Caco-2 (cell line): ENCODE results near the gene ELAVL3. TPM values are rescaled to one million over a fixed set of nuclear protein-coding genes. Genes with fewer than 3 reads are reported as not detected.

Experiments
- BruUV-seq: library from RNA; stranded (reverse); fragments of 400-500 nt; replicated peaks from 2 replicates; lab custom pipeline; 2021; lab: Mats Ljungman, UMichigan
- CTCF ChIA-PET: fragments of 300-600 bp; sonication (Branson Sonifier 250); formaldehyde crosslinking; loops from one replicate; lab custom pipeline; 2022; ENCODE audit warnings: antibody characterized with exemption; lab: Charles Lee
- POLR2A ChIA-PET: fragments of 300-600 bp; sonication (Branson Sonifier 250); formaldehyde crosslinking; loops from one replicate; lab custom pipeline; 2022; ENCODE audit warnings: antibody characterized with exemption; lab: Charles Lee
- DNase-seq, 2 experiments: peaks; one replicate each; pipeline versions ENCODE4 v3.0.0 to v3.0.0-alpha.2; 2020 to 2022
- H3K27me3 ChIP-seq: replicated peaks from 2 replicates; pipeline ENCODE4 v1.6.0; 2011; ENCODE audit warnings: low read length; ENCODE audit not compliant: control insufficient read depth, insufficient read depth
- H3K36me3 ChIP-seq: 2 replicates; pipeline ENCODE4 v1.5.1; 2011; ENCODE audit warnings: low read length; ENCODE audit not compliant: control insufficient read depth, insufficient read depth
- H3K4me1 ChIP-seq: fragments of 250-450 bp; sonication (Bioruptor Pico); 2 replicates; pipeline ENCODE4 v1.5.1; 2020; ENCODE audit warnings: mild to moderate bottlenecking
- H3K4me3 ChIP-seq: 2 replicates; pipeline ENCODE4 v1.5.1; 2011; ENCODE audit warnings: low read depth, mild to moderate bottlenecking, control low read depth, low read length
- H3K9me3 ChIP-seq: fragments of 250-450 bp; sonication (Bioruptor Pico); 2 replicates; pipeline ENCODE4 v1.5.1; 2020; ENCODE audit warnings: mild to moderate bottlenecking, moderate library complexity
- H3K27ac Mint-ChIP-seq: one replicate; pipeline ENCODE4 v1.8.0; 2022; ENCODE audit warnings: mixed read lengths; ENCODE audit not compliant: unreplicated experiment
- H3K27me3 Mint-ChIP-seq: one replicate; pipeline ENCODE4 v1.8.0; 2022; ENCODE audit warnings: mixed read lengths; ENCODE audit not compliant: insufficient read depth, unreplicated experiment
- H3K36me3 Mint-ChIP-seq: one replicate; pipeline ENCODE4 v1.8.0; 2022; ENCODE audit warnings: mild to moderate bottlenecking, mixed read lengths; ENCODE audit not compliant: insufficient read depth, unreplicated experiment
- H3K4me1 Mint-ChIP-seq: one replicate; pipeline ENCODE4 v1.8.0; 2022; ENCODE audit warnings: low read depth, mixed read lengths; ENCODE audit not compliant: unreplicated experiment
- H3K4me3 Mint-ChIP-seq: one replicate; pipeline ENCODE4 v1.8.0; 2022; ENCODE audit warnings: mild to moderate bottlenecking, moderate library complexity, mixed read lengths; ENCODE audit not compliant: unreplicated experiment
- H3K9me3 Mint-ChIP-seq: one replicate; pipeline ENCODE4 v1.8.0; 2022; ENCODE audit warnings: mixed read lengths; ENCODE audit not compliant: unreplicated experiment
- CTCF ChIP-seq, 2 experiments: fragments of 200-600 bp in 1 of 2; IDR thresholded peaks; 1 replicate in 1 of 2; 2 replicates in 1 of 2; pipeline versions ENCODE4 v1.5.1 to v1.8.0; 2011 to 2022; ENCODE audit warnings: antibody characterized with exemption in 1 of 2, control low read depth in 1 of 2, inconsistent platforms in 1 of 2, low read depth in 1 of 2, low read length in 1 of 2, mild to moderate bottlenecking in 1 of 2, moderate library complexity in 1 of 2; ENCODE audit not compliant: insufficient read depth in 1 of 2, severe bottlenecking in 1 of 2, unreplicated experiment in 1 of 2
- intact Hi-C: fragments of 100-400 bp; cut with micrococcal nuclease; formaldehyde crosslinking; loops from one replicate; pipeline ENCODE4 v1.10.0; 2022; ENCODE audit not compliant: unreplicated experiment
- total RNA-seq: library from RNA; stranded (reverse); gene quantifications from 2 replicates; pipeline ENCODE4 v1.2.3, GENCODE V29; 2022

The ELAVL3 gene
- total RNA-seq, 1 experiment from 2014 or later, result not detected

DNA sequence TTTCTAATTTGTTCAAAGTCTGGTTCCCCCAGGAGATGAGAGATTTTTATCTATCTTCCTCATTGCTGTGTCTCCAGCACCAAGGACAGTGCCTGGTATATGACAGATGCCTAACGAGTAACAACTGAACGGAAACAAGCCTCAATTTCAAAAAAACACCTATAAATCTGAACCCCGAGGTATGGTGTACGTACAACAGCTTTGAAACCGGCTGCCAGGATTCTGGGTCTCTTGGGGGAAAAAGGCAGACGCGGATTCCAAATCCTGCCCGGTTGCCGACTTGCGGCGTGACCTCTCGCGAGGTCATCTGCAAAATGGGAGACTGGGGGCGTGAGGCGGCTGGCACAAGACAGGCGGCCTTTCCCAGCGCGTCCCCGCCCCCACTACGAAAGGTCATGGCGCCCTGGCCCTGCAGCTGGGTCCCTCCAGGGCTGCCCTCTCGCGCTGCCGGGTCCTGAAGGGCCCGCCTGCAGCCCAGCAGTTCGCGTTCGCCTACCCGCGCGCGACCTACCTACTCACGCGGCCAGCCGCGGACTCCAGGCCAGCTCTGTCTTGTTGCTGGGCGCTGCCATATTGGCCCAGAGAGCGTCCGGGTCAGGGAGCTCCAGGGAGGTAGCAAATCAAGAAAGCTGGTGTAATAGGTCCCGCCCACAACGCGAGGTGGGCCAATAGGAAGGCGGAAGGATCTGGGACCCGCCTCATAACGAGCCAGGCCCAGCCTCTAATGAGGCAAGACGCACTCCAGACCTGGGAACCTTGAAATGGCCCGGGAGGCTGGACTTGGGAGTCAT is 47.9 kb upstream of the ELAVL3 start, which contains the start of gene ECSIT:
ECSIT (minus strand) TSS at position 584 of the 791 bp plus-strand sequence. CDS start 9,964 bp downstream, outside the sequence.
- Mint-ChIP-seq H3K9me3 (no peaks in the 10 kb centered on the region), H3K36me3 (peaks cover 20% of the 10 kb centered on the region), H3K27me3 (no peaks in the 10 kb centered on the region), H3K4me3 (peak within 1 kb of the TSS; percentile 99), H3K27ac (peak within 1 kb of the TSS; percentile 97), H3K4me1 (peaks cover 6% of the 10 kb centered on the region)
- Histone ChIP-seq H3K9me3 (no peaks in the 10 kb centered on the region), H3K27me3 (no peaks in the 10 kb centered on the region), H3K4me3 (peak within 1 kb of the TSS; percentile 46), H3K36me3 (no peaks in the 10 kb centered on the region), H3K4me1 (peaks cover 6% of the 10 kb centered on the region; the same call in 1 of the 2 replicates)
- intact Hi-C loops, result loop anchor here (2.0 kb wide), 1 partner anchor 68 kb away; the partner anchor contains the start of gene ZNF627
- no peak for TF ChIP-seq CTCF (IDR thresholded peaks at IDR 0.05; ENCODE audit: insufficient read depth in 1 of 2, low read depth in 1 of 2, low read length in 1 of 2, severe bottlenecking in 1 of 2, unreplicated experiment in 1 of 2)
- TSS peak; percentile 76 for BruUV-seq
- ChIA-PET POLR2A (interaction anchor here (0.5 to 0.9 kb wide), 8 partner anchors 13 to 297 kb away, joined by 3 to 11 read pairs (median 4); partner anchors contain the start of genes ELOF1, ODAD3, PRKCSH and SWSAP1), CTCF (interaction anchor here (0.5 to 1.1 kb wide), 9 partner anchors 30 to 273 kb away, joined by 3 to 7 read pairs (median 5); partner anchors contain the start of genes ELOF1 and PRKCSH)
- peak; percentile 96 to 98 for DNase-seq

DNA sequence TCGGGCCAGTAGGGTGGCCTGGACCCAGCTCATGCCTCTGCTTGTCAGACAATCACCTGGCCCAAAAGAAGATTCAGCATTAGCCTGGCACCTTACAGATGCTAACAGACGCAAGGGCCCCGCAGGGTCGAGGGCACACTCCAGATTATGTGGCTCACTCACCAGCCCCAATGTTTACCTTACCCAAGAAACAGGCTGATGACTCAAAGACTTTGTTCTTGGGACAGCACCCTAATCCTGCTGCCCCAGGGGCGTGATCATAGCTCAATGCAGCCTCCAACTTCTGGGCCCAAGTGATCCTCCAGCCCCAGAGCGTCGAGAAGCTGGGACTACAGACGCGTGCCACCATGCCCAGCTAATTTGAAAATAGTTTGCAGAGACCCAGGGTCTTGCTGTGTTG is 38.3 kb upstream of the ELAVL3 start:
- no peaks in the 10 kb centered on the region for H3K36me3 ChIP-seq
- H3K4me1 ChIP-seq, result no peaks in the 10 kb centered on the region
- H3K27ac Mint-ChIP-seq, result no peak overlapping the region
- no peaks in the 10 kb centered on the region for H3K4me1 Mint-ChIP-seq
- TF ChIP-seq CTCF (IDR thresholded peaks at IDR 0.05; ENCODE audit: insufficient read depth in 1 of 2, low read depth in 1 of 2, low read length in 1 of 2, severe bottlenecking in 1 of 2, unreplicated experiment in 1 of 2), result no peak
- H3K9me3 ChIP-seq, result no peaks in the 10 kb centered on the region
- BruUV-seq, result no TSS peak
- ChIA-PET POLR2A (no interaction called here), CTCF (no interaction called here)
- H3K36me3 Mint-ChIP-seq, result no peaks in the 10 kb centered on the region
- no peak overlapping the region for H3K4me3 Mint-ChIP-seq
- no peak overlapping the region for H3K4me3 ChIP-seq
- H3K27me3 ChIP-seq, result no peaks in the 10 kb centered on the region
- H3K27me3 Mint-ChIP-seq, result no peaks in the 10 kb centered on the region
- no peaks in the 10 kb centered on the region for H3K9me3 Mint-ChIP-seq
- intact Hi-C loops, result no loop called here
- DNase-seq, result no peak

DNA sequence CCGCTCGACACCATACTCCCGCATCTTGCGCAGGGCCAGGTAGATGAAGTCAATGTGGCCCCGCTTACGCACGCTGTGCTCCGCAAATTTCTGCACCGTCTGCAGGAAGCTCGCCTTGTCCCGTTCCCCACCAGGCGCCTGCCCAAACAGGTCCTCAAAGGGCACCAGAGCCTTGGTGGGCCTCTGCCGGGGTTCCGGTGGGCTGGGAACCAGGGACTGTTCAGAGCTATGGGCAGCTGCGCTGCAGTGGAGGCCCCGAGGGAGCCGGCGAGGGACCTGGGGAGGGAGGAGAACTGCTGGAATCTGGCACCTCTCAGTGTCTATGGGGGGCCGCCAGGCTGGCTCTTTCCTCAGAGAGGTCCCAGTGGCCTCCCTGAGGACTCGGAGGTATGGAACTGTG is 33.1 kb upstream of the ELAVL3 start:
- intact Hi-C loops, result no loop called here
- Histone ChIP-seq H3K36me3 (no peaks in the 10 kb centered on the region), H3K27me3 (no peaks in the 10 kb centered on the region), H3K9me3 (no peaks in the 10 kb centered on the region), H3K4me1 (no peaks in the 10 kb centered on the region), H3K4me3 (no peak overlapping the region)
- ChIA-PET POLR2A (no interaction called here), CTCF (no interaction called here)
- Mint-ChIP-seq H3K4me1 (no peaks in the 10 kb centered on the region), H3K27ac (no peak overlapping the region), H3K4me3 (no peak overlapping the region), H3K36me3 (peaks cover 17% of the 10 kb centered on the region), H3K27me3 (no peaks in the 10 kb centered on the region), H3K9me3 (no peaks in the 10 kb centered on the region)
- DNase-seq, result no peak
- BruUV-seq, result no TSS peak
- no peak for TF ChIP-seq CTCF (IDR thresholded peaks at IDR 0.05; ENCODE audit: insufficient read depth in 1 of 2, low read depth in 1 of 2, low read length in 1 of 2, severe bottlenecking in 1 of 2, unreplicated experiment in 1 of 2)
